WI38 (cell line): Measurements from ENCODE around the gene TCF4.

ENCODE experiments used
- H3K4me3 ChIP-seq: 2 replicates; pipeline ENCODE4 v1.5.1; 2011; ENCODE audit warnings: low read depth, mild to moderate bottlenecking, control low read depth, low read length
- TF ChIP-seq, protein P1 (sequence below): IDR thresholded peaks from 2 replicates; pipeline ENCODE4 v1.5.1; 2012; ENCODE audit warnings: low read depth, mild to moderate bottlenecking, control low read depth, low read length

The TCF4 gene

DNA sequence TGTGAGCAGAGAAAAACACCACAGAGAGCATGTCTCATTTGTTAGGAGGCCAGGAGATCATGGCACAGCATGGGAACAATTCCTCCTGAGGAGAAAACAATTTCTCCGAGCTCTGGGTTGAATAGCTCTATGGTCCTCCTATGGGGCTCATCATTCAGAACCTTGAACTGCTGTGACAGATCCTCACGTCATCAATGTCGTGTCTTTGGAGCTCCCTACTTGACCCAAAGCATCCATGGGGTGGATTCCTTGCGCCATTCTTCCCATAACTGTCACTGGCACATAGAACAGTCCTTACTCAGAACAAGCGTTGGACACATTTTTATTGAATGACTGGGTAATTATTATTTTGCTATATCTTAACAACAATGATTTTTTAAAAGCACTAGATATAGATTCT is 15.8 kb upstream of the TCF4 start:
- no peak overlapping the region for H3K4me3 ChIP-seq
- TF ChIP-seq, protein P1, sequence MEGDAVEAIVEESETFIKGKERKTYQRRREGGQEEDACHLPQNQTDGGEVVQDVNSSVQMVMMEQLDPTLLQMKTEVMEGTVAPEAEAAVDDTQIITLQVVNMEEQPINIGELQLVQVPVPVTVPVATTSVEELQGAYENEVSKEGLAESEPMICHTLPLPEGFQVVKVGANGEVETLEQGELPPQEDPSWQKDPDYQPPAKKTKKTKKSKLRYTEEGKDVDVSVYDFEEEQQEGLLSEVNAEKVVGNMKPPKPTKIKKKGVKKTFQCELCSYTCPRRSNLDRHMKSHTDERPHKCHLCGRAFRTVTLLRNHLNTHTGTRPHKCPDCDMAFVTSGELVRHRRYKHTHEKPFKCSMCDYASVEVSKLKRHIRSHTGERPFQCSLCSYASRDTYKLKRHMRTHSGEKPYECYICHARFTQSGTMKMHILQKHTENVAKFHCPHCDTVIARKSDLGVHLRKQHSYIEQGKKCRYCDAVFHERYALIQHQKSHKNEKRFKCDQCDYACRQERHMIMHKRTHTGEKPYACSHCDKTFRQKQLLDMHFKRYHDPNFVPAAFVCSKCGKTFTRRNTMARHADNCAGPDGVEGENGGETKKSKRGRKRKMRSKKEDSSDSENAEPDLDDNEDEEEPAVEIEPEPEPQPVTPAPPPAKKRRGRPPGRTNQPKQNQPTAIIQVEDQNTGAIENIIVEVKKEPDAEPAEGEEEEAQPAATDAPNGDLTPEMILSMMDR: no peak

DNA sequence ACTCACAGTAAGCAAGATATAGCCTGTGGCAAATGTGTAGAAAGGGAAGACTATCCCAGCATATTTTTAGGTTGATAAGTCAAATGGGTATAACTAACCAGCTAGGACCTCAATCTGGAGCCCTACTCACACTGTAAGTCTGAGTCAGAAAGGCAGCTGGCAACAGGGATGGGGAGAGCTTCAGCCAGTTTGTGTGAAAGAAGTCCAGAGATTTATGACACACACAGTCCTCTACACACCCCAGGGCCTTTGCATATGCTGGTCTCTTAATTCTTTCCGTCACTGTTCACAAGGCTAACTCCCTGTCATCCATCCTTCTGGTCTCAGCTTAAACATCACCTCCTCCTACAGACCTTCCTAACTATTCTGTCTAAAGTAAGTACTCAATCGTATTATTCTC is 5.9 kb upstream of the TCF4 start:
- TF ChIP-seq, protein P1: no peak
- no peak overlapping the region for H3K4me3 ChIP-seq

DNA sequence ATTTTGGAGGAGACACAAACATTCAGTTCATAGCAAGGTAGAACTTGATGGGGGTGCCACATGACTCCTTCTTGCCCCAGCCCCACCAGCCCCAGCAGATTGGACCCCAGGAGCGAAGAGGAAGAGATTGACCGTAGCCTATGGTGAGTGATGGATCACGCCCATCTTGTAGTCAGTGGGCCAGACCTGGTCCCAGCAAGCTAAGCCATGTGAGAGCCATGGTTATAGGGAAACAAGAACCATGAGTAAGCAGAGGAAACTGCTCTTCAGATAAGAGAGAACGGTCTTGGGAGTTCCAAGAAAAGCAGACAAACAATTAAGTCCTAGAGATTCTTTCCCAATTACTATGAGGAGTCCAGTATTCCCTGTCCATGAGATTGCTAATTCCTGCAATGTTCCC is 4.6 kb upstream of the TCF4 start:
- TF ChIP-seq, protein P1: no peak

DNA sequence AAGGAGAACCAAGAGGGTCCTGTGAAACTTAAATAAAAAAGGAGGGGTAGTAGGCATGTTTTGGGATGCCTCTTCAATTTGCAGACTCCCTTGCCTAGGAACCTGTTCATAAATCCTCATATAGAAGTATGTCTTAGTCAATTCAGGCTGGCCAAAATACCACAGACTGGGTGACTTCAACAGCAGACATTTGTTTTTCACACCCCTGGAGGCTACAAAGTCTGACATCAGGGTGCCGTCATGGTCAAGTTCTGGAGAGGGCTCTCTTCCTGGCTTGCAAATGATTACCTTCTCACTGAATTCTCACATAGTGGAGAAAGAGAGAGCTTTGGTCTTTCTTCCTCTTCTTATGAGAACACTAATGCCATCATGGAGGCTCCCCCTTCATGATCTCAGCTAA is 4.1 kb upstream of the TCF4 start:
- H3K4me3 ChIP-seq: no peak overlapping the region
- TF ChIP-seq, protein P1: no peak

More for the DNA sequence above, 4.6 kb upstream of the TCF4 start:
- H3K4me3 ChIP-seq: no peak overlapping the region

GRCh38 chr18:55589625-55590291 is 1.8 kb upstream of the TCF4 start:
- H3K4me3 ChIP-seq: peak overlapping the region; percentile 79
- TF ChIP-seq, protein P1: no peak

GRCh38 chr18:55588870-55589595 is 1.0 kb upstream of the TCF4 start:
- TF ChIP-seq, protein P1: no peak
- peak overlapping the region; percentile 79 for H3K4me3 ChIP-seq

- peak overlapping the region; percentile 79 for H3K4me3 ChIP-seq
- TF ChIP-seq, protein P1: no peak
These were observed 428 bp downstream of the TCF4 start for GRCh38 chr18:55587418-55588110.
